Fibroblast of mammary gland (primary cell): ENCODE results near the gene AGPAT4.
"Not testable (repeated sequence)": the region's sequence is repeated elsewhere in the genome, so short reads cannot be mapped to it uniquely, and the experiment has no call there.

Experiments used
- DNase-seq: peaks from one replicate; pipeline ENCODE4 v3.0.0-alpha.2; 2010; ENCODE audit warnings: low read depth
- H3K4me3 ChIP-seq: 2 replicates; pipeline ENCODE4 v1.5.1; 2011; ENCODE audit warnings: low read depth, mild to moderate bottlenecking, low read length, moderate library complexity; ENCODE audit not compliant: control insufficient read depth
- TF ChIP-seq, protein P1 (sequence below): conservative IDR thresholded peaks from 2 replicates; pipeline ENCODE4 v1.5.1; 2011; ENCODE audit warnings: low read depth, low read length, inconsistent platforms; ENCODE audit not compliant: control insufficient read depth, insufficient read depth

Gene AGPAT4

DNA sequence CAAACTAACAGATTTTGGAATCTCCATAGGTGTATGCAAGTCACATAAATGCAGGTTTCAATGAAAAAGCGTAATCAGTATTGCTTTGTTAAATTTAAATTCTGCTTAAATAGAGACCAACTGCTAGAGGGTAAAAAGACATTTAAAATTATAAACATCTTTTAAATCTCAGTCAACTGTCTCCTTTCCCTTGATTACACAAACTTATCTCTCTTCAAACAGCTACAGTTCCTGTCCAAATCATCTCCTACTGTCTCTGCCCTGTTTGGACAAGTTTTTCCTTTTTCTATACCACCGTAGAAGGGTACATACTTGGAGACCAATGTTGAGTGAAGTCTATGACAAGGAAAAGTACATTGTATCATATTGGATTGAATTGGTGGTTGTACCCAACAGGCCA, 43.5 kb downstream of the AGPAT4 start:
- H3K4me3 ChIP-seq, result no peak overlapping the region
- TF ChIP-seq, protein P1, sequence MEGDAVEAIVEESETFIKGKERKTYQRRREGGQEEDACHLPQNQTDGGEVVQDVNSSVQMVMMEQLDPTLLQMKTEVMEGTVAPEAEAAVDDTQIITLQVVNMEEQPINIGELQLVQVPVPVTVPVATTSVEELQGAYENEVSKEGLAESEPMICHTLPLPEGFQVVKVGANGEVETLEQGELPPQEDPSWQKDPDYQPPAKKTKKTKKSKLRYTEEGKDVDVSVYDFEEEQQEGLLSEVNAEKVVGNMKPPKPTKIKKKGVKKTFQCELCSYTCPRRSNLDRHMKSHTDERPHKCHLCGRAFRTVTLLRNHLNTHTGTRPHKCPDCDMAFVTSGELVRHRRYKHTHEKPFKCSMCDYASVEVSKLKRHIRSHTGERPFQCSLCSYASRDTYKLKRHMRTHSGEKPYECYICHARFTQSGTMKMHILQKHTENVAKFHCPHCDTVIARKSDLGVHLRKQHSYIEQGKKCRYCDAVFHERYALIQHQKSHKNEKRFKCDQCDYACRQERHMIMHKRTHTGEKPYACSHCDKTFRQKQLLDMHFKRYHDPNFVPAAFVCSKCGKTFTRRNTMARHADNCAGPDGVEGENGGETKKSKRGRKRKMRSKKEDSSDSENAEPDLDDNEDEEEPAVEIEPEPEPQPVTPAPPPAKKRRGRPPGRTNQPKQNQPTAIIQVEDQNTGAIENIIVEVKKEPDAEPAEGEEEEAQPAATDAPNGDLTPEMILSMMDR, result no peak
- no peak for DNase-seq

DNA sequence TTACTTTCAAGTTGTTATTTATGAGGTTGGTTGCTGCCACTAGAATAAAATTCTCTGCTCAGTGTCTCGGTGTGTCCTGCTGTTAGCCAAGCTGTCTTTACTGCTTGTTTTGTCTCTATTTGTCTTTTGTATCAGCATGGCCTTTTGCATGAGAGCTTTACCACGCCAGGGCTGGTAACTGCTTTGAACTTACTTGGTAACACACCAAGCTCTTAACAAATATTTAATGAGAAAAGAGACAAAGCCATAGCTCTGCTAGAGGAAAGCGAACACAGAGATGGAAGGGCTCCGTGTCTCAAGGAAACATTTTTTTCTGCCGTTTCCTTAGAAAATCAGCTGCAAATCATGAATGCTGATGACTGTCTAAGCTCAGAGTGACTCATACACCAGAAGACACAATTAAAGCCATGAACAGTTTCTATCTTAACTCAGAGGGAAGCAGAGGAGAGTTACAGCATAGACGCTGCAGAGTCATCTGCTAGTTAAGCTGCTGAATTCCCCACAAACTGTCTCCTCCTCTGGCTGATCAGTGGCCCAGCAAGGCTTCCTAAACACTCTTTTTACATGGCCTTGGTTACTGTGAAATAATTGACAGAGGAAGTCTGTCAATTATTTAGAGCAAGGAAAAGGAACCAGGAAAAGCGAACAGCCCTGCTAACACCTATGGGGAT, 44.8 kb downstream of the AGPAT4 start:
- H3K4me3 ChIP-seq, result peak overlapping the region; percentile 20
- TF ChIP-seq, protein P1, result peak; percentile 23
- DNase-seq, result peak; percentile 97

DNA sequence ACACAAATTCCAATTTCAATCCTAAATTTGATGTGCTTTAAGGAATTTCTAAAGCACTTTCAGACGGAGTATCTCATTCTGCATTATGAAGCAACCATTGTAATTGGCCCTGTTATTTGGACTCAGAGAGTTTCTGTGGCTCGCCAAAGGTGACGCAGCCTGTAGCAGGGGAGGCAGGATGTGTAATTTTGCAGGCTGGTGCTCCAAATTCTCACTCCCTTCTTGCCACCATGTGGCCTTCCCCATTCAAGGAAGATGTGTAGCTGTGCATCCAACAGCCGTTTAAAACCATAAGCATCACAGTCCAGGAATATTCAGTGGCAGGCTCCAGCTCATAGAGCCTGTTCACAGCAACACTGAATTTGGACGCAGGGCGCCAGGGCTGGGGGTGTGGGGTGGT, 45.8 kb downstream of the AGPAT4 start:
- no peak overlapping the region for H3K4me3 ChIP-seq
- peak; percentile 85 for DNase-seq
- TF ChIP-seq, protein P1, result no peak

DNA sequence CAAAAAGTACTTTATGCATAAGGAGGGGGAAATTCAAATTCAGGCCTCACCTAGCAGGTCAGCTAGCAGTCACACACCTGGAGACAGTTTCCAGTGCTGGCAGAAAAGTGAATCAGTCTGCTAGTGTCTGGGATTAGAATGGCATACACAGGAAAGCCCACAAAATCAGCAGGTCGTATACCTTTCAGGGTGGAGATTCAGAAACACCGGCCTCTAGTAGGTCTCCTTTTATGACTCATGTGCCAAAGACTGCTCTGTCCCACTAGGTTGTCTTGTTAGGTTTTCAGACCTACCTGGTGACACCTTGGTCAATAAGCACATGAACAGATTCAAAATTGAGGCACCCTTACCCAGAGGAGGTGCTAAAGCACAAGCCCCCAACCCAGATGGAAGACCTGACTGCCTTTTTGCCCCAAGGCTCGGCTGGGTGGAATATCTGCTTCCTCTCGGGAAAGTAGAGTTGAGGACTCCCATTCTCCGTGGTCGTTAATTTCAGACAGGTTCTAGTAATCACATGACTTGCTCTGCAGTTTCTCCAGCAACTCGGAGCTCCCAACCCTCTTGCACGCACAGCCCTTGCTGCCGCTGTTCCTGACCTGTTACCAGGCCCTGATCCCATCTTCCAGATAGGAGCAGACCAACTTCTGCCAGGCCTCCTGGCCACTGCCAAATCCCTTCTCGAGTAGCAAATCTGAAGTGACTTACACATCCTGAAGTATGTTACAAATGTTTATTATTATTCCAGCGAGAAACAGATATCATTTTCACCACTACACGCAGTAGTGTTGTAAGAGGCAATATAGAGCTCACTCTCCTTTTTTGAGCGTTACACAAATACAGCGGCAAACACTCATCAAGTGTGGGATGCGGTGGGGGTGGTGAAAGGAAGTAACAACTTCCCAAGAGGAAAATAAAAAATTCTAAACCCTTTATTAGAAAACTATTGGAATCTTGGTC, 46.6 kb downstream of the AGPAT4 start:
- peak; percentile 51 for DNase-seq
- H3K4me3 ChIP-seq, result no peak overlapping the region
- TF ChIP-seq, protein P1, result no peak

DNA sequence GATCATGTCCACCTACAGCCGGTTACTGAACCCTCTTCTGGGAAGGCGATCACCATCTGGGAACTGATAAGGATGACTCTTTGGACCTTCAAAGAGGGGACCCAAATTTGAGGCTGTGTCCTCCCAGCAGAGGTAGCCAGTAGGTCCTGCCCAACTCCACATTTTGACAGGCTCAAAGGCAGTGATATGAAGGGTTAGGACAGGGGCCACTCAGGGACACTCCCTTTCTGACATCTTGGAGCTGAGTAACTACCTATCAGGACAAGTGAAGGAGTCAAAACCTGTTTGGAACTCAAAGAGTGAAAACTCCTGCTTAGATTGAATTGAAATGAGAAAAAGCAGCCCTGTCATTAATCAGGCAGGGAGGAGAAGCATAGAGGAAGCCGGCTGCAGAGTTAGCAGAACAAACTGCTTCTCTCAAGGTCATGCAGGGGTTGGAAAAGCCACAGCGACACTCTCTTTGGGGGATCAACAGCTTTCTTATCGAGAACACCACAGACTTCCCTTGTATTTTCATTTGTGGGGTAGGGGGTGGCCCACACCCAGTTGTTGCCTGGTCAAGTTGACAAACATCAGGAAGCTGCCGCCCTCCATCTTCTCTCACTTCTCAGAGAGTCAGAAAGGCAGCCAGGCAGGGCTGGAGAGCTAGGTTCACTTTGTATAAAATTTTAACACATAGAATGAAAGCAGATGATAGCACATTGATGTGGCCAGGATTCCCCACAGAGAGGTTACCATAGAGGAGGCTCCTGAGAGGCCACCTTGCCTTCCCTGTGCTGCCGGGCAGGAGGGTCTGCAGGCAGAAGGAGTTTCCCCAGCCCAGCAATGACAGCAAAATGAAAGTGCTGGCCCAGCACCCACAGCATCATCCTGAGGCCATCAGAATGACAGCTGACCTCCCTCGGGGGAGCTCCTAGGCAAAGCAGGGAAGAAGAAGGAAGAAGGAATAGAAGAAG, 47.6 kb downstream of the AGPAT4 start:
- H3K4me3 ChIP-seq, result no peak overlapping the region
- DNase-seq, result no peak
- TF ChIP-seq, protein P1, result no peak

DNA sequence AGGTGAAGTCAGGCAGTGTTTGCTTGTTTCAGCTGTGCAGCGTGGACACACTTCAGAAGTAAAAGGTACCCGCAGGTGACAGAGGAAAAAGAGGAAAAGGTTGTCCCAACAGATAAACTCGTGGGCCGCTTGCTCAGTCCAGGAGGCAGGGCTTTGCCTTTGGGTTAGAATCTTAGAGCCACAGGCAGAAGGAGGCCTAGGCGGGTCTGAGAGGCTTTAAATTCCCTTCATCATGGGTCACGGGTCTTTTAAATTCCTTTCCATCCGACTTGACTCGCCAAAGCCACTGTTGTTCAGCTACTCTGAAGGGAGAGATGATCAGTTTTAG, 48.2 kb downstream of the AGPAT4 start:
- no peak for DNase-seq
- no peak overlapping the region for H3K4me3 ChIP-seq
- TF ChIP-seq, protein P1, result no peak

DNA sequence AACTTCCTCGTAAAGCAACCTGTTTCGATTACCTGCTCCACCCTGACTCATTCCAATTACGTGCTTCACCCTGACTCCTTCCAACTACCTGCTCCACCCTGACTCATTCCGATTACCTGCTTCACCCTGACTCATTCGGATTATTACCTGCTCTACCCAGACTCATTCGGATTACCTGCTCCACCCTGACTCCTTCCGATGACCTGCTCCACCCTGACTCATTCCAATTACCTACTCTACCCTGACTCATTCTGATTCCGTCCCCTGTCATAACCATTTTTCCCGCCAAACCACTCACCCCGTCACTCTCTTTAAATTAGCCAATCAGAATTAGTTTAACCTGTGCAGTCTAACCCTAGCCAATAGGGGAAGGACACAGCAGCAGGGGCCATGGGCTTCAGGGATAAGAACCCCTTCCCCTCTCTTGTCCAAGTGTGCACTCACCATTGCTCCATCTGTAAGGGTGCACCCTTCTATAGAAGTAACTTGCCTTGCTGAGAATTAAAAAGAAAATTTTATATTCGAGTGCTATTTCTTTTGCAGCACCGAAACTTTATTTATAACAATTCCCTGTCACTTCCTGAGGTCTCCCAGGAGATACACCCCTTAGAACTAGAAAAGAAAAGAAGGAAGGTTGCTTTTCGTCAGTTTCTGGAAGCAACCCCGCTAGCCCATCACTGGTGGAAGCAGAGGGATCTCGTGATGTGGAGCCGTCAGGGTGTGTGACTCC, 48.7 kb downstream of the AGPAT4 start:
- not testable (repeated sequence) for H3K4me3 ChIP-seq, DNase-seq
